K562 (cell line): ENCODE data around the gene UGT1A6. TPM values are rescaled to one million over a fixed set of nuclear protein-coding genes. Genes with fewer than 3 reads are reported as not detected.

Experiments
- ATAC-seq: fragments of 200-7000 bp; cut with Tn5 transposase; 3 replicates; pipeline ENCODE4 v1.9.1; 2020; ENCODE audit warnings: moderate library complexity
- BruUV-seq: library from RNA; stranded (reverse); fragments of 400-500 nt; replicated peaks from 2 replicates; lab custom pipeline; 2021; lab: Mats Ljungman, UMichigan
- CTCF ChIA-PET: fragments of 300-600 bp; formaldehyde crosslinking; extraction: SDS; loops from one replicate; lab custom pipeline; 2021; ENCODE audit warnings: low intra/inter-chr PET ratio; lab: Yijun Ruan, JAX
- POLR2A ChIA-PET: fragments of 300-600, 350-650 bp; sonication (Branson Sonifier 250); formaldehyde crosslinking; extraction: SDS; loops from one replicate; lab custom pipeline; 2021; ENCODE audit warnings: antibody characterized with exemption, inconsistent platforms; lab: Yijun Ruan, JAX
- DNase-seq, 4 experiments: peaks; one replicate each; pipeline versions ENCODE4 v3.0.0 to v3.0.0-alpha.2; 2011 to 2018; ENCODE audit warnings: low spot score in 3 of 4, mixed read lengths in 3 of 4; ENCODE audit errors: extremely low read depth in 1 of 4
- FAIRE-seq: peaks from 2 replicates; lab custom pipeline; 2011; peaks lifted over from hg19 to GRCh38; lab: Jason Lieb, UNC
- H2AFZ ChIP-seq: 2 replicates; pipeline ENCODE4 v1.6.0; 2011; ENCODE audit warnings: low read depth, low read length, control low read depth, inconsistent platforms
- H3K27ac ChIP-seq: fragments of 200-600 bp; 3 replicates; pipeline ENCODE4 v1.8.0; 2011; ENCODE audit warnings: low read depth, mild to moderate bottlenecking, control low read depth, inconsistent platforms, low read length, moderate library complexity, mixed read lengths; ENCODE audit errors: extremely low read depth
- H3K27me3 ChIP-seq, 2 experiments: fragments of 300-600 bp in 1 of 2; 2 replicates in 1 of 2; 3 replicates in 1 of 2; pipeline versions ENCODE4 v1.6.0 to v1.8.0; 2011; ENCODE audit warnings: inconsistent platforms in 2 of 2, low read length in 2 of 2, mild to moderate bottlenecking in 1 of 2, mixed read lengths in 1 of 2, moderate library complexity in 1 of 2; ENCODE audit not compliant: control insufficient read depth in 2 of 2, insufficient read depth in 2 of 2
- H3K36me3 ChIP-seq: fragments of 300-600 bp; 3 replicates; pipeline ENCODE4 v1.8.0; 2011; ENCODE audit warnings: mild to moderate bottlenecking, low read length, inconsistent platforms; ENCODE audit not compliant: control insufficient read depth, insufficient read depth
- H3K4me1 ChIP-seq, 2 experiments: fragments of 200-600 bp in 1 of 2; replicated peaks in 1 of 2; 2 replicates in 1 of 2; 3 replicates in 1 of 2; pipeline versions ENCODE4 v1.5.1 to v1.8.0; 2011; ENCODE audit warnings: inconsistent platforms in 2 of 2, low read length in 2 of 2, mild to moderate bottlenecking in 1 of 2, mixed read lengths in 1 of 2, moderate library complexity in 1 of 2; ENCODE audit not compliant: control insufficient read depth in 2 of 2, insufficient read depth in 2 of 2
- H3K4me2 ChIP-seq: 2 replicates; pipeline ENCODE4 v1.6.1; 2011; ENCODE audit warnings: low read length, control low read depth, inconsistent platforms, mixed read lengths; ENCODE audit not compliant: insufficient read depth
- H3K4me3 ChIP-seq: fragments of 200-600 bp; sonication (generic), shearing (Covaris generic); 2 replicates; pipeline ENCODE4 v1.5.1; 2016; ENCODE audit warnings: control low read depth, inconsistent platforms
- H3K79me2 ChIP-seq: fragments of 200-600 bp; 3 replicates; pipeline ENCODE4 v1.8.0; 2011; ENCODE audit warnings: low read length, inconsistent platforms; ENCODE audit not compliant: control insufficient read depth, insufficient read depth
- H3K9ac ChIP-seq, 2 experiments: 2 replicates each; pipeline versions ENCODE4 v1.6.0 to v1.6.1; 2011; ENCODE audit warnings: low read depth in 2 of 2, low read length in 2 of 2, control low read depth in 1 of 2, inconsistent platforms in 1 of 2, mild to moderate bottlenecking in 1 of 2, mixed read lengths in 1 of 2; ENCODE audit not compliant: insufficient read depth in 1 of 2
- H3K9me1 ChIP-seq: one replicate; pipeline ENCODE4 v1.6.0; 2011; ENCODE audit warnings: inconsistent platforms, mild to moderate bottlenecking, low read length, moderate library complexity; ENCODE audit not compliant: control insufficient read depth, insufficient read depth
- H3K9me3 ChIP-seq: replicated peaks from 2 replicates; pipeline ENCODE4 v1.5.1; 2011; ENCODE audit warnings: low read depth, low read length, inconsistent platforms; ENCODE audit not compliant: control insufficient read depth, insufficient read depth
- H4K20me1 ChIP-seq: replicated peaks from 2 replicates; pipeline ENCODE4 v1.6.1; 2011; ENCODE audit warnings: low read length, inconsistent platforms, mixed read lengths; ENCODE audit not compliant: control insufficient read depth, insufficient read depth
- ARID3B ChIP-seq: fragments of 250-450 bp; sonication (Bioruptor Pico); IDR thresholded peaks from 2 replicates; pipeline ENCODE4 v1.4.0; 2020; ENCODE audit warnings: borderline replicate concordance
- BCL6 ChIP-seq: fragments of 250-450 bp; sonication (Bioruptor Pico); IDR thresholded peaks from 2 replicates; pipeline ENCODE4 v1.4.0; 2020
- DIDO1 ChIP-seq: fragments of 450-650 bp; IDR thresholded peaks from 2 replicates; pipeline ENCODE4 v1.6.1; 2016; ENCODE audit warnings: low read depth, missing biosample characterization, missing genetic modification characterization
- ELK3 ChIP-seq: fragments of 450-650 bp; formaldehyde crosslinking; IDR thresholded peaks from 2 replicates; pipeline ENCODE4 v1.4.0; 2020; ENCODE audit warnings: mild to moderate bottlenecking
- FOXK2 ChIP-seq, 2 experiments: fragments of 450-650 bp; IDR thresholded peaks in 1 of 2; conservative IDR thresholded peaks in 1 of 2; 2 replicates each; pipeline ENCODE4 v1.6.1; 2016; ENCODE audit warnings: low read depth in 2 of 2, mild to moderate bottlenecking in 1 of 2
- POLR2G ChIP-seq: fragments of 200-400 bp; formaldehyde crosslinking; IDR thresholded peaks from 2 replicates; pipeline ENCODE4 v1.6.1; 2017; ENCODE audit warnings: low read depth, mild to moderate bottlenecking, antibody characterized with exemption, low read length, moderate library complexity
- RFX5 ChIP-seq: IDR thresholded peaks from 2 replicates; pipeline ENCODE4 v1.6.1; 2011; ENCODE audit warnings: low read depth, mild to moderate bottlenecking, improper control_type of control experiment, low read length
- SP1 ChIP-seq: sonication (generic); formaldehyde crosslinking; IDR thresholded peaks from 2 replicates; pipeline ENCODE4 v1.8.1; 2022; ENCODE audit warnings: mild to moderate bottlenecking, missing genetic modification reagents
- TFAM ChIP-seq: fragments of 250-450 bp; sonication (Bioruptor Pico); conservative IDR thresholded peaks from 2 replicates; pipeline ENCODE4 v1.5.0; 2021; ENCODE audit warnings: mild to moderate bottlenecking, moderate library complexity
- TRIM28 ChIP-seq: fragments of 450-650 bp; IDR thresholded peaks from 2 replicates; pipeline ENCODE4 v1.6.1; 2017
- ZNF507 ChIP-seq: conservative IDR thresholded peaks from 2 replicates; pipeline ENCODE4 v1.6.1; 2017; ENCODE audit warnings: missing genetic modification characterization, missing compliant biosample characterization
- ZNF561 ChIP-seq: fragments of 450-650 bp; formaldehyde crosslinking; conservative IDR thresholded peaks from 2 replicates; pipeline ENCODE4 v1.4.0; 2020; ENCODE audit warnings: mild to moderate bottlenecking, moderate library complexity
- ZSCAN32 ChIP-seq: fragments of 450-650 bp; formaldehyde crosslinking; IDR thresholded peaks from 2 replicates; pipeline ENCODE4 v1.4.0; 2020; ENCODE audit warnings: mild to moderate bottlenecking, moderate library complexity
- WGBS: fragments of 100-300 bp; shearing (Covaris generic); methylation state at CpG from one replicate; pipeline ENCODE4 v1.1.6; 2016; ENCODE audit warnings: low coverage, mixed read lengths; ENCODE audit not compliant: insufficient coverage; ENCODE audit errors: missing lambda C conversion rate; 5-methylcytosine and 5-hydroxymethylcytosine counted together
- in situ Hi-C: fragments of 300-500 bp; cut with MboI; formaldehyde crosslinking; loops from 4 replicates; pipeline ENCODE4 v1.15.0; 2018; ENCODE audit warnings: inconsistent platforms, mixed read lengths
- intact Hi-C: fragments of 100-400 bp; cut with micrococcal nuclease; formaldehyde crosslinking; loops from 2 replicates; pipeline ENCODE4 v1.14.2; 2022
- polyA plus RNA-seq, 8 experiments: library from polyadenylated mRNA; depleted of rRNA in 4 of 8; stranded (reverse) in 5 of 8; unstranded in 3 of 8; fragments of >200 nt; fragmentation: Nextera tagmentation in 2 of 8; fragmentation: Illumina TruSeq in 1 of 8; extraction: Ambion mirVana in 2 of 8; extraction: Trizol in 1 of 8; gene quantifications; 2 replicates each; pipeline versions ENCODE4 v1.2.1 to v1.2.3, GENCODE V29; 2011 to 2014; ENCODE audit warnings: inconsistent platforms in 1 of 8, missing spikeins in 1 of 8
- total RNA-seq, 7 experiments: library from RNA; depleted of rRNA in 6 of 7; stranded (reverse); fragments of >200 nt in 6 of 7; fragmentation: Illumina TruSeq in 2 of 7; extraction: Trizol in 2 of 7; gene quantifications; 2 replicates each; pipeline versions ENCODE4 v1.2.1 to v1.2.3, GENCODE V29; 2011 to 2021; ENCODE audit warnings: low replicate concordance in 1 of 7
- TF ChIP-seq, protein P1 (sequence below): fragments of 200-800 bp; sonication (Bioruptor generic); IDR thresholded peaks from 2 replicates; pipeline ENCODE4 v1.6.1; 2017; ENCODE audit warnings: missing genetic modification characterization, missing compliant biosample characterization

UGT1A6 gene
- total and polyA plus RNA-seq, 9 of the 15 experiments (the other 6 are each of a cell fraction or from before 2014, with no cell fraction given) = not detected

- BruUV-seq = no TSS peak
- no peaks in the 10 kb centered on the region for H3K4me1 ChIP-seq
- H3K9me1 ChIP-seq = no peaks in the 10 kb centered on the region
- H3K9me3 ChIP-seq = no peaks in the 10 kb centered on the region
- TF ChIP-seq RFX5 = no peak
- no peak for TF ChIP-seq POLR2G
- no peak for TF ChIP-seq FOXK2 (conservative IDR thresholded peaks at IDR 0.05 in 1 of 2, IDR thresholded peaks at IDR 0.05 in 1 of 2; ENCODE audit: low read depth in 2 of 2)
- TF ChIP-seq, protein P1, sequence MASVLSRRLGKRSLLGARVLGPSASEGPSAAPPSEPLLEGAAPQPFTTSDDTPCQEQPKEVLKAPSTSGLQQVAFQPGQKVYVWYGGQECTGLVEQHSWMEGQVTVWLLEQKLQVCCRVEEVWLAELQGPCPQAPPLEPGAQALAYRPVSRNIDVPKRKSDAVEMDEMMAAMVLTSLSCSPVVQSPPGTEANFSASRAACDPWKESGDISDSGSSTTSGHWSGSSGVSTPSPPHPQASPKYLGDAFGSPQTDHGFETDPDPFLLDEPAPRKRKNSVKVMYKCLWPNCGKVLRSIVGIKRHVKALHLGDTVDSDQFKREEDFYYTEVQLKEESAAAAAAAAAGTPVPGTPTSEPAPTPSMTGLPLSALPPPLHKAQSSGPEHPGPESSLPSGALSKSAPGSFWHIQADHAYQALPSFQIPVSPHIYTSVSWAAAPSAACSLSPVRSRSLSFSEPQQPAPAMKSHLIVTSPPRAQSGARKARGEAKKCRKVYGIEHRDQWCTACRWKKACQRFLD (CRISPR knock-in tag) = no peak
- no peak for TF ChIP-seq DIDO1
- no peak for TF ChIP-seq ARID3B (CRISPR knock-in tag)
- TF ChIP-seq BCL6 = no peak
- TF ChIP-seq TRIM28 = no peak
- no peak for TF ChIP-seq ZNF507 (tag)
- TF ChIP-seq ELK3 (CRISPR knock-in tag) = no peak
- no peak for TF ChIP-seq TFAM (CRISPR knock-in tag)
- no peak for TF ChIP-seq ZNF561
- TF ChIP-seq SP1 (CRISPR knock-in tag) = no peak
- TF ChIP-seq ZSCAN32 (CRISPR knock-in tag) = no peak
- in situ Hi-C loops (no loop called here), intact Hi-C loops (no loop called here)
- POLR2A ChIA-PET = interaction anchor here (0.6 to 0.9 kb wide), 3 partner anchors 21 to 383 kb away, joined by 3 to 4 read pairs (median 4); no protein-coding TSS in a partner anchor
- H3K27me3 ChIP-seq = peaks cover 2 to 26% of the 10 kb centered on the region in 2 experiments; a peak in 3 of 5 replicates
- no peaks in the 10 kb centered on the region for H4K20me1 ChIP-seq
- H3K27ac ChIP-seq = no peak overlapping the region
- 0% methylated on average over 3 of the region's 4 CpGs for WGBS
- CTCF ChIA-PET = no interaction called here
- H3K36me3 ChIP-seq = no peaks in the 10 kb centered on the region
- no peak for FAIRE-seq
- no peak for ATAC-seq
- no peak overlapping the region for H2AFZ ChIP-seq
- no peak overlapping the region for H3K4me3 ChIP-seq
- no peak for DNase-seq
- H3K4me2 ChIP-seq = no peak overlapping the region
- no peaks in the 10 kb centered on the region for H3K79me2 ChIP-seq
- H3K9ac ChIP-seq = no peak overlapping the region
Measured at GRCh38 chr2:233811087-233811486, 118.4 kb downstream of the UGT1A6 start.
